ENCODE results near the gene FSHR.

FSHR gene

DNA sequence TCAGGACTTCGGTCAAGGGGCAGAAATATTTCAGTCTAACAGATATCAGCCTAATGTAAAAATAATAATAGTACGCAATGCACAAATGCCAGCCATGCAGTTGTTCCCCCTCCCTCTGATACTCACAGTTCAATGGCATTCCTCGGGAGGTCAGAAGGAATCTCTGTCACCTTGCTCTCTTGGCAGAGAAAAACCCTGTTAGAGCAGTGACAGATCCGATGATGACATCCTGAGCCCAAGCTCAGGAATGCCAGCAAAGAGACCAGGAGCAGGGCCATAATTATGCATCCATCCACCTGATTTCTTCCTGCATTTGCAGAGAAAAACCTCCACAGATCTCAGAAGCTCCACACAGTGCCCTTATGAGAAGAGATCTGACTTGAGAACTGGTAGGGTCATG, at the start of gene FSHR:
TSS of gene FSHR (minus strand) at position 376 of the 400 bp plus-strand sequence. CDS start at position 278, 98 bp downstream.
- Histone ChIP-seq H3K27me3 (replicated peaks; ENCODE audit: control insufficient read depth, insufficient read depth, low read length) (no peaks in the 10 kb centered on the region), H3K36me3 (ENCODE audit: control insufficient read depth, insufficient read depth, low read length) (no peaks in the 10 kb centered on the region), H3K4me3 (replicated peaks; ENCODE audit: low read depth, low read length) (no peak within 1 kb of the TSS)
- TF ChIP-seq CTCF (IDR thresholded peaks at IDR 0.05; ENCODE audit: insufficient read depth, low read length, poor library complexity, severe bottlenecking), result no peak
- no peak for DNase-seq (ENCODE audit: extremely low read depth, insufficient read length)

DNA sequence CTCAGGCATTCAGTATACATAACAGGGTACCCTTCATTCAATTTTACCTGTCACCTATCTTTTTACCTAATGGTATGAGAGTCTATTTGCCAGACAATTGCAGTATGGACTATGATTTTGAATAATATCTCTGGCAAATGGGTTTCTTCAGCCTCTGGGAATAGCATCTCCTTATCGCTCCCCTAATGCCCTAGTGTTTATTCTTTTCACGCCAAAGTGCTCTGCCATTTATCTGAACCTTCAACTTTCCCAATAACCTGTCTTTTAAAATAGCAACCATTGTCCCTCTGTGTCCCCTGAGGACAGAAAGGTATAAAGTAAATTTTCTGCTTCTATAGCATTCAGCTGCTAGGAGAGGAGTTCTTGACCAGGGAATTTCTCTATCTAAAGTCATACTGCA, 45.0 kb upstream of the FSHR start:
- Histone ChIP-seq H3K36me3 (ENCODE audit: control insufficient read depth, insufficient read depth, low read length) (no peaks in the 10 kb centered on the region), H3K27me3 (replicated peaks; ENCODE audit: control insufficient read depth, insufficient read depth, low read length) (no peaks in the 10 kb centered on the region), H3K4me3 (replicated peaks; ENCODE audit: low read depth, low read length) (no peak overlapping the region)
- no peak for TF ChIP-seq CTCF (IDR thresholded peaks at IDR 0.05; ENCODE audit: insufficient read depth, low read length, poor library complexity, severe bottlenecking)
- DNase-seq (ENCODE audit: extremely low read depth, insufficient read length), result no peak

DNA sequence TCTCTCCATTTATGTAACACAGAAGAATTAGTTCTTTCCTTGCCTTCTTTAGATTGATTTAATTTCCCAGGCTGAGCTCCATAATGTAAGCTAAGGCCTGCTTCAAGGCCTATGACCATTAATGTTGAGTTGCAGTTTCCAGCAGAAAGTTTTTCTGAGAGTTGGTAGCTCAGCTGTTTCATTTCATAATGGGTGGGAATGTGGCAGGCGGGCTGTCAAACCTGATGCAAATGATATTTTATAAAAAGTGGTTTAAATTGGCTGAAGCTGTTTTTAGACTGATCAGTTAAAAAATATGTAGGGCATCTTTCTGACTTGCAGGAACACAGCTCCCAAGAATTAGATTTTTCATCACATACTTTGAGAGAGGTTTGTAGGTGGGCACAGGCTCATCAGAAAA, 40.4 kb upstream of the FSHR start:
- TF ChIP-seq CTCF (IDR thresholded peaks at IDR 0.05; ENCODE audit: insufficient read depth, low read length, poor library complexity, severe bottlenecking), result no peak

DNA sequence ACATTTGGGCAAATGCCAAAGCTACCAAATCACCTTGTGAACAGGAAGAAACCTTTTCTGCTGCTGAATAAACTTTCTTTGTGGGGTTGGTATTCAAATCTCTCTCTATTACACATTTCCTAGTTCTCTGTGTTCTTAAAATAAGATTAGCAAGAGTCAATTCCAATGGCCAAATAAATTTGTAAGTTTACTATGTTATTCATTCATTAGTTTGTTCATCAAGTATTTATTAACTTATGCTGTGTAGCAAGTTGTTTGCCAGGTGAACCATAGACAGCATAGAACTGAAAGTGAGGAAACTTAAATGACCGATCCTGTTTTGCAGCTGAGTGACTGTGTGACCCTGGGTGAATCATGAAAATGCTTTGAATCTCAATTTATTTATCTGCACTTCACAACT, 37.7 kb upstream of the FSHR start:
- no peak for DNase-seq (ENCODE audit: extremely low read depth, insufficient read length)
- Histone ChIP-seq H3K36me3 (ENCODE audit: control insufficient read depth, insufficient read depth, low read length) (no peaks in the 10 kb centered on the region), H3K27me3 (replicated peaks; ENCODE audit: control insufficient read depth, insufficient read depth, low read length) (no peaks in the 10 kb centered on the region), H3K4me3 (replicated peaks; ENCODE audit: low read depth, low read length) (no peak overlapping the region)
- TF ChIP-seq CTCF (IDR thresholded peaks at IDR 0.05; ENCODE audit: insufficient read depth, low read length, poor library complexity, severe bottlenecking), result no peak

More for the DNA sequence above, 40.4 kb upstream of the FSHR start:
- no peak for DNase-seq (ENCODE audit: extremely low read depth, insufficient read length)
- Histone ChIP-seq H3K4me3 (replicated peaks; ENCODE audit: low read depth, low read length) (no peak overlapping the region), H3K27me3 (replicated peaks; ENCODE audit: control insufficient read depth, insufficient read depth, low read length) (no peaks in the 10 kb centered on the region), H3K36me3 (ENCODE audit: control insufficient read depth, insufficient read depth, low read length) (no peaks in the 10 kb centered on the region)

DNA sequence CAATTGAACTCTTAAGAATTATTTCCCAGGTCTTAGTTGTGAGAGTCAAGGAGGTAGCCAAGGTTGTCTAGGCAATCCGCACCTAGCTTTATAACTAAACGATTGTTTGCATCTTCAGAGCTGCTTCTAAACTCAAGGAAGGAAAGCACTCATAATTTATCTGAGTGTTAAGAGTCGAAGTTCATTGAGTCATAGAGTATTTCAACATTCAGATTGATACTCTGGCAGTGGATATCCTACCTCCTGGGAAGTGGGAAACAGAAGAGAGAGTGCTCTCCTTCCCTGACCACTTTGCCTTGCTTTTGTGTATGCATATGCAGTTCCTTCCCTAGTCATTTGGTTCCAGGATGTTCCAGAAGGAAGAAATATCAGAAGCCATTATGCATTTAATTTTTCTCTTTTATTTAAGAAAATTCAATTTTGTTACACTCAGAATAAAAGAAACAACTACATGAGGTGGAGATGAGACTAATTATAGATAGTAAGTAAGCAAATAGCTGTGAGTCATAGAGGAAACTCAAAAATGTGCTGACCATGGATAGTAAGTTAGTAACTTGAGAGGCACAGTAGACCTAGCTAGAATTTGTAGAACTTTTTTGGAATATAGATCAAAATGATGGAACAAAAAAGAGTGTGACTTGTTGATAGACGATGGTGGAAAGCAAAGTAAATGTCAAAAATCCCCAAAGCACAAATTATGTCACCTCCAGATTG, 35.4 kb upstream of the FSHR start:
- H3K36me3 ChIP-seq (ENCODE audit: control insufficient read depth, insufficient read depth, low read length), result no peaks in the 10 kb centered on the region
- no peak overlapping the region for H3K4me3 ChIP-seq (replicated peaks; ENCODE audit: low read depth, low read length)
- TF ChIP-seq CTCF (IDR thresholded peaks at IDR 0.05; ENCODE audit: insufficient read depth, low read length, poor library complexity, severe bottlenecking), result no peak
- H3K27me3 ChIP-seq (replicated peaks; ENCODE audit: control insufficient read depth, insufficient read depth, low read length), result no peaks in the 10 kb centered on the region
- no peak for DNase-seq (ENCODE audit: extremely low read depth, insufficient read length)
